Progenitor cell of endocrine pancreas (in vitro differentiated cells): ENCODE results near the gene ZDHHC1. TPM values are rescaled to one million over a fixed set of nuclear protein-coding genes. Genes with fewer than 3 reads are reported as not detected.

ENCODE experiments used
- DNase-seq: peaks from one replicate; pipeline ENCODE4 v3.0.0; 2021; ENCODE audit warnings: low spot score; ENCODE audit not compliant: unreplicated experiment
- H3K27ac Mint-ChIP-seq: 2 replicates; pipeline ENCODE4 v1.8.0; 2021; ENCODE audit warnings: mild to moderate bottlenecking, moderate library complexity, mixed read lengths
- H3K27me3 Mint-ChIP-seq: 2 replicates; pipeline ENCODE4 v1.8.0; 2021; ENCODE audit warnings: mixed read lengths
- H3K36me3 Mint-ChIP-seq: 2 replicates; pipeline ENCODE4 v1.8.0; 2022; ENCODE audit warnings: mixed read lengths; ENCODE audit not compliant: insufficient read depth
- H3K4me1 Mint-ChIP-seq: 2 replicates; pipeline ENCODE4 v1.8.0; 2021; ENCODE audit warnings: low read depth, mixed read lengths
- H3K4me3 Mint-ChIP-seq: 2 replicates; pipeline ENCODE4 v1.8.0; 2021; ENCODE audit warnings: low read depth, mild to moderate bottlenecking, moderate library complexity, mixed read lengths
- H3K9me3 Mint-ChIP-seq: 2 replicates; pipeline ENCODE4 v1.8.0; 2021; ENCODE audit warnings: low read depth, mixed read lengths
- CTCF ChIP-seq: fragments of 200-600 bp; sonication (generic); IDR thresholded peaks from one replicate; pipeline ENCODE4 v1.5.0; 2021; ENCODE audit warnings: antibody characterized with exemption, mild to moderate bottlenecking; ENCODE audit not compliant: unreplicated experiment
- total RNA-seq: library from RNA; stranded (reverse); gene quantifications from 2 replicates; pipeline ENCODE4 v1.2.1, GENCODE V29; 2021

ZDHHC1 gene
- total RNA-seq, 1 donor from 2014 or later = 16.5 TPM

GRCh38 chr16:67429799-67430503, 13.7 kb upstream of the ZDHHC1 start:
- peaks cover 37% of the 10 kb centered on the region for H3K27me3 Mint-ChIP-seq

GRCh38 chr16:67429053-67429798, 12.9 kb upstream of the ZDHHC1 start:
- no peak overlapping the region for H3K27ac Mint-ChIP-seq
- H3K27me3 Mint-ChIP-seq = peaks cover 40% of the 10 kb centered on the region
- DNase-seq = no peak
- H3K4me3 Mint-ChIP-seq = peak overlapping the region; percentile 63
- peaks cover 22% of the 10 kb centered on the region for H3K4me1 Mint-ChIP-seq
- no peak for TF ChIP-seq CTCF
- H3K36me3 Mint-ChIP-seq = no peaks in the 10 kb centered on the region
- H3K9me3 Mint-ChIP-seq = no peaks in the 10 kb centered on the region

More at GRCh38 chr16:67429799-67430503, 13.7 kb upstream of the ZDHHC1 start:
- peaks cover 19% of the 10 kb centered on the region for H3K4me1 Mint-ChIP-seq
- TF ChIP-seq CTCF = no peak
- no peaks in the 10 kb centered on the region for H3K36me3 Mint-ChIP-seq
- H3K9me3 Mint-ChIP-seq = no peaks in the 10 kb centered on the region
- peak overlapping the region; percentile 78 for H3K4me3 Mint-ChIP-seq
- peak overlapping the region; percentile 94 for H3K27ac Mint-ChIP-seq
- DNase-seq = no peak

- Mint-ChIP-seq H3K36me3 (no peaks in the 10 kb centered on the region), H3K4me3 (no peak overlapping the region), H3K9me3 (no peaks in the 10 kb centered on the region), H3K27me3 (peaks cover 49% of the 10 kb centered on the region), H3K4me1 (peaks cover 21% of the 10 kb centered on the region), H3K27ac (no peak overlapping the region)
- peak; percentile 87 for TF ChIP-seq CTCF
- peak; percentile 68 for DNase-seq
These were observed 12.0 kb upstream of the ZDHHC1 start for GRCh38 chr16:67428146-67428731.

- no peaks in the 10 kb centered on the region for H3K9me3 Mint-ChIP-seq
- H3K4me3 Mint-ChIP-seq = no peak overlapping the region
- H3K36me3 Mint-ChIP-seq = no peaks in the 10 kb centered on the region
- TF ChIP-seq CTCF = no peak
- peaks cover 55% of the 10 kb centered on the region for H3K27me3 Mint-ChIP-seq
- no peak overlapping the region for H3K27ac Mint-ChIP-seq
- H3K4me1 Mint-ChIP-seq = peaks cover 15% of the 10 kb centered on the region
- no peak for DNase-seq
These were observed 10.7 kb upstream of the ZDHHC1 start for GRCh38 chr16:67426950-67427349.

- Mint-ChIP-seq H3K4me1 (peaks cover 15% of the 10 kb centered on the region), H3K36me3 (no peaks in the 10 kb centered on the region), H3K4me3 (no peak overlapping the region), H3K27me3 (peaks cover 55% of the 10 kb centered on the region), H3K27ac (no peak overlapping the region), H3K9me3 (no peaks in the 10 kb centered on the region)
- no peak for TF ChIP-seq CTCF
- no peak for DNase-seq
These were observed 9.7 kb upstream of the ZDHHC1 start for GRCh38 chr16:67426022-67426421.
